ENCODE data around the gene KICS2.
"Not testable (repeated sequence)": the region's sequence is repeated elsewhere in the genome, so short reads cannot be mapped to it uniquely, and the experiment has no call there.

KICS2 gene

DNA sequence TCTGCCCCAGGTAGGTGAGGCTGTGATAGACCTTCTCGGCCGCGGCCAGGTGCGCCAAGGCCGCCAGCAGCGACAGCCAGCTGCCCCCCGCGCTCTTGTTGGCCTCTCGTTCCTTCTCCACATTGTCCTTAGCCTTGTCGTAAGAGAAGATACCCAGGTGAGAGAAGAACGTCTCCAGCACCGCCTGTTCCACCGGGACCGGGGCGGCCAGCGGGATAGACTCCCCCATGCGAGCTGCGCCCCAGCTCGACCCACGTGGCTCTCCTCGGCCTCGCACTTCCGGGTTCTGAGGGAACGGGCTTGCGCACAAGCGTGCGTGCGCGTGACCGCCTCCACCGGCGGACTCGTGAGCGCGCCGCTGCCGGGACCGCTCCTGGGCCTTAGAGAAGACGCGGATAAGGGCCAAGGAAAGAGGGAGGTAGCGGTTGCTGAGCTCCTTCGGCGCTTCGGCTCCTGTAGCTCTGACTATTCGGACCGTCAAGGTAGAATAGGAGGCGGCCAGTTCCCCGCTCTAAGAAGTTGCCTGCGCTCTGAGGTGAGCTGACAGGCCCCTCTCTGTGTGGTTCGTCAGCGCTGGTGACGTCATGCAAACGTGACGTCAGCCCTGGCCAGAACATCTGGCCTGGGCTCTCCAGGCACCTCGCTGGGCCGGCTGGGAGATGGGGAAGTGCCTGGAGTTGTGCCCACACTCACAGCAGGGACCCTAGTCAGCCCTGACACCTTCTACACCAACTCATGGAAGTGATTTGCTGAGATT, at the start of gene KICS2:
Gene KICS2, minus strand, starts transcription at position 288 of the 757 bp plus-strand sequence. Its CDS starts 59 bp downstream, at position 229.
- FAIRE-seq = no peak

DNA sequence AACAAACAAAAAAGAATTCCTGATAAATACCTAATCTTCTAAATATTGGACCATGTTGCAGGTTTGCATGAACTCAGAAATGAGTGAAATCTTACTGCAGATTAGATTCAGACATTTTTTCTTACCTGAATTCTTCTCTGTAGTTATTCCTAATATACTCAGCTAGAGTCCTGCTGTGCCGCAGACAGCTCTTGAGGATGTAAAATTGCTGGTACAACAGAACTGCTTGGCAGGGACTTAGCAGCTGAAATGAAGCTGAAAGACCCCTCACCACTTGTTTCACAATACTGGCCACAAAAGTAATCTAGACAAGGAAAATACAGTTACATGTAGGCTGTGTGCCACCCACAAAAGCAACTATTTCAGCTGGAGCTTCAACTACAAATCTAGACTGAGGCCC, 48.3 kb upstream of the KICS2 start:
- no peak for FAIRE-seq

DNA sequence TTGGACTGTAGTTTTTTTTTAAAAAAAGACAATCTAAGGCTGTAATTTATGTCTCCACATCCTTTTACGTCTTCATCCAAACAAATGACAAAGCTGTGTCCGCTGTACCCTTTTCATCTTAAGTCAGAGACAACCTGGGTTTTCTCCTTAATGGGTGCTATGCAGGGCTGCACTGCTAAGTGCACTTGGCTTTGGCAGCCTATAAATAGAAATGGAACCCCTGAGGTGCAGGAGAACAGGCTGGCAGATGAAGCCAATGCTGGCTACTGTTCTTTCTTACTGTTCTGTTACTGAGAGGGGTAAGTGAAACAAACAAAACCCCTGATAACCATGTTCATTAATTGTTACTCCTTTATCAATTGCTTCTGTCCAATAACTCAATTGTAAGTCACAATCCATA, 47.1 kb upstream of the KICS2 start:
- FAIRE-seq = no peak

DNA sequence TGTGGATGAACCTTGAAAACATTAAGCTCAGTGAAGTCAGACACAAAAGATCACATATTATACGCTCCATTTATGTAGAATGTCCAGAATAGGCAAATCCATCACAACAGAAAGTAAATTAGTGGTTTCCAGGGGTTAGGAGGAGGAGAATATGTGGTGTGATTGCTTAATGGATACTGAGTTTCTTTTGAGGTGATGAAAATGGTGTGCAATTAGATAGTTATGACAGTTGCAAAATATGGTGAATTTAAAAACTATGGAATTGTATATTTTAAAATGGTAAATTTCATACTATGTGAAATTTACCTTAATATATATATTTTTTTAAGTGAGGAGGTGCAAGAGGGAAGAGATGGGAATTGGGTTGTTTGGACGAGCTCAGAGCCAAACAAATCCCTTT, 46.3 kb upstream of the KICS2 start:
- FAIRE-seq = no peak

DNA sequence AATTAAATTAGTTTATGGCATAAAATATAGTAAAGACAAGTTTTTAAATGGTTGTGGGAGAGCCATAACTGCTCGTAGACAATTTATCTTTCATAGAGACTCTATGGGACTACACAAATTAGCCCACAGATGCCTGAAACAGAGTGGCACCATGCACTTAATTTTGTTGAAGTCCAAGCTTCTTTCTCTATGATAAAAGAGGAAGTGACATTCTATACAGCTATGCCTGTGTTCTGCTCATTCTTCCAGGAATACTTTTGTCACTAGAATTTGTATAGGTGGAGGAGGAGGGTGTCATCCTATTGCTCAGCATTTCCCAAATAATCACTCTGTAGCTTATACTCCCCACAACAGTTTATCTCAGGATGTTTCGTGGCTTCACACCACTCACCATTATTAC, 43.7 kb upstream of the KICS2 start:
- FAIRE-seq = no peak

DNA sequence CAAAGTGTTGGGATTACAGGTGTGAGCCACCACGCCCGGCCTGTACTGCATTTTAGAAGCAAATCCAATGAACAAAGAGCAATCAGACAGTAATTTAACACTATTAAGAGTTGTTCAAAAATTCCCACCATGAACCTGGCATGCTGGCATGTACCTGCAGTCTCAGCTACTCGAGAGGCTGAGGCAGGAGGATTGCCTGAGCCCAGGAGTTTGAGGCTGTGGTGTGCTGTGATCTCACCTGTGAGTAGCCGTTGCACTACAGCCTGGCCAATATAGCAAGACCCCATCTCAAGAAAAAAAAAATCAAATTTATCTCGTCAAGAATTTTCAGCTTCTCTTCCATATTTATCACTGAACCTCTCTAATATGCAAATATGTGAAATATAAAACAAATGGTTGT, 39.7 kb upstream of the KICS2 start:
- FAIRE-seq = no peak

DNA sequence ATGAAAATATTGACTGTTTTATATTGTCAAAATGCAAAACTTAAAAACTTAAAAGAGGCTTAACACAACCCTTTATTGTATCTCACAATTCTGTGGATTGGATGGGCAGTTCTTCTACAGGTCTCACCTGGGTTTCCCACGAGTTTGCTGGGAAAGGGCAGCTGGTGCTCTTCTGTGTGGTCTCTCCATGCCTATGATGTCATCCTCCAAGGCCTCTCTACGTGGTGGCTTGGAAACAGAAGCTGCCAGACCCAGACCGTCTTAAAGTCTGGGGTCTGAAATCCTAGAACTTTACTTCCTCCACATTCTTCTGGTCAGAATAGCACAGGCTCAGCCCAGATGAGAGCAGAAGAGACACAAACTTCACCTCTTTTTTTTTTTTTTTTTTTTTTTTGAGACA, 36.5 kb upstream of the KICS2 start:
- FAIRE-seq = no peak

DNA sequence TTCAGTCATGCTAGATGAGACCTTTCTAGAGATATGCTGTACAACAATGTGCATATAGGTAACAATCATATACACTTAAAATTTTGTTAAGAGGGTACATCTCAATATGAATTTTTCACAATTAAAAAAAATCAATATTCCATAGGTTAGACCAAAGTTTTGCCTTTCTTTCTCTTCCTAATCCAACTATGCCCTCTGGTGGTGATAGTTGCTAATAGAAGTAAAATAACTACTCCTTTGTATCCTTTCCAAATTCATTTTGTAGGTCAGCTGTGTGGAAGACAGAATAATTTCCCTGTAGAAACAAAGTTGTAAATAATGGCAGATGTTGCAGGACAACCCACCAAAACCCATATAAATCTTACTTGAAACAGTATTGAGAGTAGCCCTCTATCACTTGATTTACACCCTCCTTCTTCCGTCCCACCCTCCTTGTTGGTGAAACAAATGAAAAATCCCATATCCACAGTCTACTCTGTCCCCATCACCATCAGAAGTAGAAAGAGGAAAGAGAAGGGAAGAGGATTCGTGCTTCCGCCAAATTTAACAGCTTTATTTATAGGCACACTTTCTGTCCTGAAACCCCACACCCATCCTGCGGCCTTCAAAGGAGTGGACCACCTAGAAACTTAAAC, 34.2 kb upstream of the KICS2 start:
- FAIRE-seq = peak; percentile 94

DNA sequence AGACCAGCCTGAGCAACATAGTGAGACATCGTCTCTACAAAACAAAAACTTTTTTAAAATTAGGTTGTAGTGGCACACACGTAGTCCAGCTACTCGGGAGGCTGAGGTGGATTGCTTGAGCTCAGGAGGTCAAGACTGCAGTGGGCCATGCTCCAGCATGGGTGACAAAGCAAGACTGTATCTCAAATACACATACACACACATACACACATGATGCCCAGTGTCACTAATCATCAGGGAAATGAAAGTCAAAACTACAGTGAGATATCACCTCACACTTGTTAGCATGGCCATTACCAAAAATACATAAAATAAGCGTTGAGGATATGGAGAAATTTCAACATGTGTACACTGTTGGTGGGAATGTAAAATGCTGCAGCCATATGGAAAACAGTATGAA, 33.2 kb upstream of the KICS2 start:
- no peak for FAIRE-seq

DNA sequence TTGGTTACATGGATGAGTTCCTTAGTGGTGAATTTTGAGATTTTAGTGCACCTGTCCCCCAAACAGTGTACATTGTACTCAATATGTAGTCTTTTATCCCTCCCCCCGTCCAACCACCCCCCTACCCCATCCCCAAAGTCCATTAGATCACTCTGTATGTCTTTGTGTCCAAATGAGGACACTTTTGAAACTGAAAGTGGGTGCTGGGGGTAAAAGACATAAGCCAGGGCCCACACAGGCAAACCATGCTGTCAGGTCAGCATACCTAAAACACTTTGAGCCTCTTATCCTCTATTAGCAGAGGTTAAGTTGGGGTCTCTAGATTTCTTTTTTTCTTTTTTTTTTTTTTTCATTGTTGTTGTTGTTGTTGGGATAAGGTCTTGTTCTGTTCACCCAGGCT, 31.3 kb upstream of the KICS2 start:
- FAIRE-seq = no peak

DNA sequence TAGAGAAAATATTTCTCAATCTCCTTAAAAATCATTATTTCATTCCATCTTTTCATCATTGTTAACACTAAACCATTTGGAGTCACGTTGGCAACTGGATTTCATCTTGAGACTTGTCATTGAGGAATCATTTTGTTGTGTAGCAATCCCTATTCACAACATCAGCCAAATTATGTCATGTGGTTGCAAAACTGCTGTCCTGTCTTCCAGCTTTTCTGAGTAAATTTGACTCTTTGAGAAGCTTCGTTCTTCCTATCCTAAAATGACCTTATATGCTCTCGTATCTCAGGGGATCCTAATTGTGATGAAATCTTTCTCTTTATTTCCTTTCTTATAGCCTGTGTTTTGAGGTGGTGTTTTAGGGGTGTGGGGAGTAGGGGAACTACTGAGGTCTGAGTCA, 30.6 kb upstream of the KICS2 start:
- FAIRE-seq = no peak

DNA sequence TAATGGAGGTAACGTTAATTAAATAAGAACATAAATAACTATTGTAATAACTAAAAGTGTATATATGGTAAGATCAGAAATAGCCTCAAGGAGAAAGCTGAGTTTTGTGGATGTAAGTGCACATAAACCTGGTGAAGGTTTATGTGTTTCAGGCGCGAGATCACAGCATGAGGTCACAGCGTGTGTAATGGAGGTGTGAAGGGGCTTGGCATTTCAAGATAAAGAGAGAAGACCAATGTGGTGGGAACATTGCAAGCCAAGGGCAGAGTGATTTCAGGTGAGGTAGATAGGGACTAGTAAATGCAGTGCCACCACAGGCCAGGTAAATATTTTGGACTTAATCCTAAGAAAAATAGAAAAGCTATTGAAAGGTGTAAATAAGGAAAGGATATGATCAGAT, 21.7 kb upstream of the KICS2 start:
- FAIRE-seq = no peak

DNA sequence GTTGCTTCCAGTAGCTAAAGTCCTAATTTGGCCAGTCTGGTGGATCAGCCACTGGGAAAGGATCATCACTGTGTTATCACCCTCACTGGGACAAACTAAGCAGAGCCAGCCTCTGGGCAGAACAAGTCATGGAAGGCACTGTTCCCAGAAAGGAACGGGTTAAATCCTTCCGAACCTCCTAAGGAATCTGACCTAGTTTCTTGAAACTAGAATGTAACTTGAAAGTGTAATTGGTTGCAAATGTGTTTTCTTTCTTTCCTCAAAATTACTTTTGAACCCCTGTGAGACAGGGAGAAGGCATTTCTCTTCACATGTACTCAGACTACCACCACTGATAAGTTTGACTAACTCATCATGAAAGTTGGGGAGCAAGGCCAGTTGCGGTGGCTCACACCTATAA, 18.7 kb upstream of the KICS2 start:
- FAIRE-seq = no peak

DNA sequence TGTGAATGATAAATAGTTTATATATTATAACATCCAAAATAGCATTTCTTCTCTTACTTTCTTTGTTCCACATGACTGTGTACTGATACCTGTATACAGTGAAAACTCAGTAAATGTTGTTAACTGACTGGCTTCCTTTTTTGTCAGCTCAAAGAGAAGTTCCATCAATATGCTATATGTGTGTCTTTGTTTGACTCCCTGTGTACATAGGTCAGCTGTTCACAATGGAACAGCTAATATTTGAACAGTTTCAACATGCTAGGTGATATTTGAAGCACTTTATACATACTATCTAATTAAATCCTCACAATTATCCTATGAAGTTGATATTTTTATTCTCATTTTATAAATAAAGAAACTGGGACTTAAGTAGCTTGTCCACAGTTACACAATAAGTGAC, 15.3 kb upstream of the KICS2 start:
- no peak for FAIRE-seq

DNA sequence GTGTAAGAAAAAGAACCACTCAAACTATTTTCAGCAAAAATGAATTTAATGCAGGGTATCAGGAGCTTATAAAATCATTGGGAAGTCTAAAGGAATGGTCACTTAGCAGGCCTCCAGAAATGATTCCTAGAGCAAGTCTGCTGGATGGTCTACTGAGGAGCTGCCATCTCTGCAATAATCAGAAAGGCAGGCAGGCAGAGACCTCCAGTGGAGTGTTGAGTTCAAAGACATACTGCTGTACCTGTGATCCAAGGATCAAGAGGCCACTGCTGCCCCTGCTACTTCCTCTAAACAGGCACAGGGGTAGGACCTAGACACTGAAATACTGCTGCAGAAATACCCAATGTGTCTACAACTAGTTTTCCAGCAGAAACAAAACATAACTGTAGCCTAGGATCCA, 14.5 kb upstream of the KICS2 start:
- no peak for FAIRE-seq

DNA sequence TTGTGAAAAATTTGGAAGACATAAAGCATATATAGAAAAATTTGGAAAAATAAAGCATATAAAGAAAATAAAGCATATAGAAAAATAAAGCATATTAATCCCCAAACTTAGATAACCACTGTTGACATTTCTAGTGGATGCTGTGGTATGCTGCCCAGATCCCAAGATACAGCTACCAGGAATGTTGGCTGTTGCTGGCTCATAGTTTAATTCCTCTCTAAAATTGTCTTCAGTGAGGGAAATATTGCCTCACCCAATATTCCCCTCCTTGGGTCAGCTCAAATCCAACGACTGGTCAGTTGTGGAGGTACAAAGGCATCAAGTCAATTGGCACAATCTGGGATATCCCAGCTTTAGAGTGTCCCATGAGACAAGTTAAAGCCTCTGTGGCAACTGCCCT, 10.1 kb upstream of the KICS2 start:
- FAIRE-seq = no peak

DNA sequence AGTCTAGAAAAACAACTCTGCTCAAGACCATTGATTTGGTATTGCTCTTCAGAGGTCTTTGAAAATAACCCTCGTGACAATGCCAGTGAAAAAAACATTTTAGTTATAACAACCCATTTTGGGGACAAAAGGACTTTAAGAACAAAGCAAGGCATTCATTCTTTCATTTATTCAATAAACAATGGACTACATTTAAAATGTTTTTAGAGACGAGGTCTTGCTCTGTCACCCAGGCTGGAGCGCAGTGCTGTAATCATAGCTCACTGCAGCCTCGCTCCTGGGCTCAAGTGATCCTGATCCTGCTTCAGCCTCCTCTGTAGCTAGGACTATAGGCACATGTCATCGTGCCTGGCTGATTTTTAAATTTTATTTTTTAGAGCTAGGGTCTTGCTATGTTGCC, 7.7 kb upstream of the KICS2 start:
- no peak for FAIRE-seq

DNA sequence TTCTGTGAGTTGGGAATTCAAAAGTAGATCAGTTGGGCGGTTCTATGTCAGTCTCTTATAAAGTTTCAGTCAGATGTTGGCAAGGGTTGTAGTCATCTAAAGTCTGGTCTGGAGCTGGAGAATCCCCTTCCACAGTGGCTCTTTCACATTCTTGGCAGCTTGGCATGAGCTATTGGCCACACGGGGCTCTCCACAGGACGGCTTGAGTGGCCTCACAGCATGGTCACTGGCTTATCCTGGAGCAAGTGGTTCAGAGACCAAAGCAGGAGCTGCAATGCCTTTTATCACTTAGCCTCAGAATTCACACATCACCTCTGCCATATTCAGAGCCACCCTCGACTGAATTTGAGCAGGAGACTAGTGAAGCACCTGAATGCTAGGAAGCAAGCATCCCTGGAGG, 7.1 kb upstream of the KICS2 start:
- FAIRE-seq = no peak

DNA sequence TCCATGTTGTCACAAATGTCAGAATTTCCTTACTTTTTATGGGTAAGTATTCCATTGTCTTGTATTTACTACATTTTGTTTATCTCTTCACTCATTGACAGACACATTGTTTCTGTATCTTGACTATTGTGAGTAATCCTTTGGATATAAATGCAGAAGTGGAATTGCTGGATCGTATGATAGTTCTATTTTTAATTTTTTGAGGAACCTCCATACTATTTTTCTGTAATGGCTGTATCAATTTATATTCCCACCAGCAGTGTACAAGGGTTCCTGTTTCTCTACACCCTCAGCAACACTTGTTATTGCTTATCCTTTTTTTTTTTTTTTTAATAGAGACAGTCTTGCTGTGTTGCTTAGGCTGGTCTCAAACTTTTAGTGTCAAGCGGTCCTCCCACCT, 3.5 kb upstream of the KICS2 start:
- no peak for FAIRE-seq

DNA sequence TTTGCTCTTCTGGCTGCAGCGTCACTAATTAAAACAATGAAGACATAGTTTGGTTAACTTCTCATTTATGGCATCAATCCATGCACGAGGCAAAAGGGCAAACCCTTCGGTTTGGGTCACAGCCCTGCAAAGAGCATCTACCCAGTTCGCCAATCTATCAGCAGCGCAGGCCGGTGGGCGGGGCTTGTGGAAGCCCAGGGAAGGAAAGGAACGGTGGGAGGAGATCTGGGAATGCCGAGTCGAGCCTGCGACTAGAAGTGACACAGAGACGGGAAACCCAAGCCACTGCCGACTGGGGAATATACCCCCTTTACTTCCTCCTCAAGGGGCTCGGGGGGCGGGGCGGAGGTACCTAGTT, 466 bp downstream of the KICS2 start:
- FAIRE-seq = no peak

DNA sequence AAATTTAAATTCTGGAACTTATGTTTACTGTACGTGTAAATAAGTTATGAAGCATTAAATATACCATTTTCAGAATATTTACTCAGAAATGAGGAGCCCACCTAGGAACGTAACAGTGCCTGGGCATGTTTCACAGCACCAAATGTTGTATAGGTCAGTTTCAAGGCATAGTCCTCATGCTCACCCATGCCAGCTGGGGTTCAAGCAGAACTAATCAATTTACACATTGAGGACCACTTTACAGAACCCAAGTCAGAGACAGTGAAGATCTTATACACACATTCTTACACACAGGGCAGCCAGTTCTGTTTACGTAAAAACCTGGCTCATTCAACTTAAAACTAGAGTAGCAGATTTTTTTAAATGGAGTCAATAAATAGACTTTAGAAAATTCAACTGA, 2.0 kb downstream of the KICS2 start:
- FAIRE-seq = no peak

DNA sequence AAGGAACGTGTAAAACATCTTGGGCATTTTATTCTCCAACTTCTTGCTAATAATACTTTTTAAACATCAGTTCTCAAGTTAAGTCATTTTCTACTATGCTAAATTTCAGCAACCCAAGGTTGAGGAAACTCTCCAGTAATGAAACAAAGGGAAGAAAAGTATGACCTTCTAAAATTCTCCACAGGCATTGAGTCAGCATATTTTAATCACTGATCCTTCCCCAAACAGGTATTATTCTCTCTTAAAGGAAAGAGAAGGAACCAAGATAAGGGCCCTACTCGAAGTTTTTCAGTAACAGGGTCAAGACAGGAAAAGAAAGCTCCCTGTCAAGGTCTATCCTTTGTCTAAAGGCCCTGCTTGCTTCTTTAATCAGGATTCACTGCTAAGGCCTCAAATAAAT, 3.0 kb downstream of the KICS2 start:
- FAIRE-seq = no peak

DNA sequence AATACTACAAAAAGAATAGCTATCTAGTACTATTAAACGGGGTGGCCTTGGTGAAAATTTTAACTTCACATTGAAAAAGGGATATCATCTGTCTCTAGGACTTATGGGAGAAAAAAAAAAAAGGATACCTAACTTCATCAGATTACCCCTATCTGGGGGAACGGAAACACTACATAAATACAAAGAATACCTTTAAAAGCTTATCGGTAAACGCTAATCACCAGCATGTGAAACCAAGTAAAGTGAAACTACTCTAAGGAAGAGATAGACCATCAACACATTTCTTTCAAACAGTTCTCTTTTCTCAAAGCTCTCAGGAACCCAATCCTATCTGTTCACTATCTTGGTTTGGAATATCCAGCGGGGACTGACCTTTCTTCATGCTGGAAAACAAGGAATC, 3.5 kb downstream of the KICS2 start:
- no peak for FAIRE-seq

DNA sequence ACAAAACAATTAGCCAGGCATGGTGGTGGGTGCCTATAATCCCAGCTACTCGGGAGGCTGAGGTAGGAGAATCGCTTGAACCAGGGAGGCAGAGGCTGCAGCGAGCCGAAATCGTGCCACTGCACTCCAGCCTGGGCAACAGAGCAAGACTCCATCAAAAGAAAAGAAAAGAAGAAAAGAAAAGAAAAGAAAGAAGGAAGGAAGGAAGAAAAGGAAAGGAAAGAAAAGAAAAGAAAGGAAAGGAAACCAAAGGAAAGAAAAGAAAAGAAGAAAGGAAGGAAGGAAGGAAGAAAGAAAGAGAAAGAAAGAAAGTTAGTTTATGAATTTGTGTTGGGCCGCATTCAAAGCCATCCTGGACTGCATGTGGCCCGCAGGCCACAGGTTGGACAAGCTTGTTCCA, 4.5 kb downstream of the KICS2 start:
- FAIRE-seq = not testable (repeated sequence)

DNA sequence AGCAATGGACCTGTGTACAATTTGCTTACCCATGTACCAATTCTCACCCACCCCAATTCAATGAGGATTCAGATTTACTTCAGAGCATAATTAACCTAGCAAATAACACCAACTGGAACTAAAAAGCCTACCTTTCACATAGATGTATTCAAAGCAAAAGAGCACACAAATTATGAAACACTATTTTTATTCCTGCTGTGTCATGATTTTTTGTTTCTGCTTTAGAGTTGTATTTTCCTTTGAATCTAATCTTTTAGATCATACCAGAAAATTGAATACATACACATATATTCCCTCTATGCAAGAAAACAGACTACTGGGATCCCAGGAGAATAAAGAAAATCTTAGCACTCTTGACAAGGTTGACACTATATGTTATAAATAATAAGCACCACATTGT, 5.9 kb downstream of the KICS2 start:
- FAIRE-seq = no peak
